ENCODE data around the gene E2F2.
A peak's percentile ranks its signal among the peaks of the same experiment; 100 is the strongest.

Gene E2F2

DNA sequence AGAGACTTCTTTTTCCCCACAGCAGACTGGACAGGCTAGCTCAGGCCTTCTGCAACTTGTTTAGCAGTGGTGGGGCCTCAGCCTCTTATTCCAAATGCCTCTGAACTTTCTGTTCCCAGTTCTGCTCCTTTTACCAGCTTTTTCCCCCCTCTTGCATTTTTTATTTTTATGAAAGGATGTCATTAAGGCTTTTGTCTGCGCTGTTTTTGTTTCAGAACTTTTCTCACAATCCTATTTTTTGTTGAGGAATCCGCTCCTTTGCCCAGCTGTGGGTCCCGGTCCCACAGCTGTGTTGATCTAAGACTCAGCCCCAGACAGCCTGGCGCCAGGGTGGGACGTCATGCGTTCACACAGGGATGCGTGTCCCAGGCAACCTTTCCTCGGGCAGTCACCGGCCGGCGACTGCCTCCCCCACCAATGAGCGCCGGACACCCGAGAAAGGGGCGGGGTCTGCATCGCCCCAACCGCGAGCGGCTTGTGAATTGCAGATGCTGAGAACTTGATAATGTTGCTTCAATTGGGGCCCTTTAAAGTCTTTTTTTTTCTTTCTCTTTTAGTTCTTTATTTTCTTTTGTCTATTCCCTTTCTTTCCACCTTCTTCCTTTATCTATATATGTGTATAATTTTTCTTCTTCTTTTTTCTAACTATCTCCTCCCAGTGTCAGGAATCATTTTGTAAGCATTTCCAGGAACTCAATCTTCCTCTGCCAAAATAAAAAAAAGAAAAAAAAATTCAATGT lies 31.3 kb upstream of the E2F2 start:
- DNase-seq: peak; percentile 59 to 73

- no peak for DNase-seq
Observed at GRCh38 chr1:23561813-23562100, 30.7 kb upstream of the E2F2 start.

GRCh38 chr1:23561076-23561812 lies 30.2 kb upstream of the E2F2 start:
- peak; percentile 42 to 52 for DNase-seq

DNA sequence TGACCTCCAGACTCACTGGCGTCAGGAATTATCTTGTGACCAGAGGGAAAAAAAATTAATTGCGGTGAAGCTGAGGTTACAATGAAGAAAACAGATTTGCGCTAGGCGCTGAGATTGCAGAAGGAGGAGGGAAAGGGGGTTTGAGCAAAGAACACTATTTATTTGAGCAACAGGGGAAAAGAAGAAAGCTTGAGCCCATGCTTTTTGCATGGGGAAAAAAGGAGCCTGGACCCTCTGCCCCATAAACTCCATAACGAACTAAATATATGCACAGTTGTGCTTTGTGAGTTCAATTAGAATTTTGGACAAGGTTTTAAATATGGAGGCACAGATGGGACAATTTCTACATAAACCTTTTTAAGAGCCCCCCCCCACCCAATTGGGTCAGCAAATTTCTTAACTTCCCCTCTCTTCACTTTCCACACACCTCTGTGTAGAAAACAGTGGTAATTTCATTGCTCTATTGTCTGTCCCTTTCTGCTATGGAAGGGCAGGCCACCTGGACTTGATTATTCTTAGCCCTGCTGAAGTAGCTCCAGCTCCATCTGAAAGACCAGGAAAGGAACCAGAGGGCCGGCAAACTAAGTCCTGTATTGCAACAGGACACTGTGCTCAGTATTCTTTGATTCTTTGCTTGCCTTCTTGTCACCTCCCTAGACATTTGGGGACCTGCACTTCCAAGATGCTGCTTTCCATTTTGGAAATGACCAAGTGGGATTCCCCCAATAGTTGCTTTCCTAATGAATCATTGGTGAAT lies 29.1 kb upstream of the E2F2 start:
- peak; percentile 84 to 89 for DNase-seq

- DNase-seq: peak; percentile 99
Observed at GRCh38 chr1:23559136-23559984, 28.3 kb upstream of the E2F2 start, which contains the start of gene ID3. Gene ID3, minus strand, starts transcription at chr1:23559501. Its CDS starts 75 bp downstream, at chr1:23559426.

DNA sequence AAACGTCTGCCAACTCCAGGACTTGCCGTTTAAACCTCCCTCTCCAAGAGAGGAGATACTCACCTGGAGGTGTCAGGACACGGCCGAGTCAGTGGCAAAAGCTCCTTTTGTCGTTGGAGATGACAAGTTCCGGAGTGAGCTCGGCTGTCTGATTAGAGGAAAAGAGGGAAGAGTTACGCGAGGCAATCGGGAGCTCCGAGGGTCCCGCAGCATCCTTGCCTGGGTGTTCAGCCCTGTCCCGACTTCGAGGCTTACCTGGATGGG lies 27.8 kb upstream of the E2F2 start:
- no peak for DNase-seq

- DNase-seq: no peak
Observed at GRCh38 chr1:23558140-23558871, 27.3 kb upstream of the E2F2 start.

- DNase-seq: no peak
Observed at GRCh38 chr1:23557471-23558124, 26.6 kb upstream of the E2F2 start.

- no peak for DNase-seq
Observed at GRCh38 chr1:23556635-23557470, 25.8 kb upstream of the E2F2 start.

DNA sequence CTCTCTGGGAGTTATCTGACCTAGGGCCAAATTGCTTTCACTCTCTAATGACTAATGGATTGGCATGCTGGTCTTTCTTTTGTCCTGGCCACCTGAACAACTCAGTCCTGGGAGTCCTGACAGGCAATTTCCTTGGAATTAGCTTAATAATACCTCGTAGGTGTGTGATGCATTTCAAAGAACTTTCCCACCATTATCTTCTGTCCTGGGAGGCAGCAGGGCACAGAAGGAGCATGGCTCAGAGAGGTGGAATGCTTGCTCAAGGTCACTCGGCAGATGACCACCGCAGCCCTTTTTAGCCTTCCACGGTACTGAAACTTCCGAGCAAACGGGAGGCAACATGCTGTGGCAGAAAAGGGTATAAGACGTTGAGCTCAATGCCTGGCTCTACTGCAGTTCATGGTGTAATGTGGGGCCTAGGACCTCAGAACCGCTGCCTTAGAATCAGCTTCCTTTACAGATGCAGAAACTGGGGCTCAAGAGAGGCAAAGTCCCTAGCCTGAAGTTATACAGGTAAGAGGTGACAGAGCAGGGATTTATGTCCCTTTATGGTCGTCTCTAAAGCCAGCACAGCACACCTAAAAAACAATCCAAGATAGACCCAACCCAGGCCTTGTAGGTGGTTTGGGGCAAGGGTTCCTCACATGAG lies 25.1 kb upstream of the E2F2 start:
- DNase-seq: no peak

DNA sequence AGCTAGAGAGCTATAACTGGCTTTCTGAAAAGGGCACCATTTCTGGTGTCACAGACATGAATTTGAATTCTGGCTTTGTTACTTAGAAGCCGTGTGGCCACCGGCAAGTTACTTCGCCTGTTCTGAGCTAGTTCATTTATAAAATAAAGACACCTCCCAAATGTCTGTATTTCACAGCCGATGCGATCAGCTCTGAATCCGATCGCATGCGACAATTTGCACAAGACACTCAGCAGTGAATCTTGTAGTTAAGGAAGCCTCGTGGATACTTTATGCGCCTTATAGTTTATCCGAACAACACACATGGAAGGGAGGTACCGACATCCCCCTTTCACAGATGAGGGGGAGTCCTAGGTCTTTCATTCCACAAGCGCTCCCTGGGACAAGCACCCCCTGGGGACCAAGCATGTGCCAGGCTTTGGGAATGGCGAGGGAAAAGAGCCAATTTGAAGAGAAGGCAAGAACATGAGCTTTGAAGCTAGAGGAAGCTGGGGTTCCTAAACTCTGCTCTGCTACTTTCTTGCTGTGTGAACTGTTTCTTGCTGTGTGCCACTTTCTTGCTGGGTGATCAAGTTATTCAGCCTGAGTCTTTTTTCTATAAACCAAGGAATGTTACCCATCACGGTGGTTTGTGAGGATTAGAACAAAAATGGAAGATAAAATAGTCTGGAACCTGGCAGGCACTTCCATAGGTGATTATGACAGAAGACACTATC lies 24.4 kb upstream of the E2F2 start:
- DNase-seq: no peak

DNA sequence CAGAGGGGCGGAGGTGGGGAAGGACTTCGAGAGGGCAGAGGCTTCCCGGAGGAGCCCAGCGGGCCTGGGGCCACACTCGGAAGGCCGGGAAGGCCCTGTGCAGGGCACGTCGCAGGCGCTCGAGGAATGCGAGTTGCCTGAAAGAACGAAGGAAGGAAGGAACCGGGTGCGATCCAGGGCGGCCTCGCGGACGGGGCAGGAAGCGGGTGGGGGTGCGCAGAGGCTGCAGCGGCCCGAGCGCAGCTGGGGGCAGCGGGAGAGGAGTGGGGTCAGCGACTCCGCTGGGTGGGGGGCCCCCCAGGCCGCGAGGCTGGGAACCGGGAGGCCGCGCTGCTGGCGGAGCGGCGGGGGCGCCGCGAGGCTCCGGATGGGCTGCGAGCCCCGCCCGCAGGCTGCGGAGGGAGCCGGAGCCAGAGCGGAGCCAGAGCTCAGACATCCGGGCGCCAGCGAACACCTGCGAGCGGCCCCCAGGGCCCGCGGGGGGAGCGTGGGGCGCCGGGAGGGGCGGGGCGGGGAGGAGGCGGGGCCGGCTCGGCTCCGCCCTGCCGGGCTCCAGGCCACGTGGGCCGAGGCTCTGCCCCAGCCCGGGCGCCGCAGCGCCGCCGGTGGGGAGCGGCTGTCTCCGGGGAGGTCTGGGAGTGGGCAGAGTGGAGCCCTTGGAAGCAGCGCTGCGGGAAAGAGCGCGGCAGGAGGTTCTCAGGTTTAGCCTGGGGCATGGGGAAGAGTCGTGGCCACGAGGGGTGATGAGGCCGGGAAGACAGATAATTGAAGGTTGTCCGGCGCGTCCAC lies 23.6 kb upstream of the E2F2 start:
- DNase-seq: peak; percentile 66 to 82

DNA sequence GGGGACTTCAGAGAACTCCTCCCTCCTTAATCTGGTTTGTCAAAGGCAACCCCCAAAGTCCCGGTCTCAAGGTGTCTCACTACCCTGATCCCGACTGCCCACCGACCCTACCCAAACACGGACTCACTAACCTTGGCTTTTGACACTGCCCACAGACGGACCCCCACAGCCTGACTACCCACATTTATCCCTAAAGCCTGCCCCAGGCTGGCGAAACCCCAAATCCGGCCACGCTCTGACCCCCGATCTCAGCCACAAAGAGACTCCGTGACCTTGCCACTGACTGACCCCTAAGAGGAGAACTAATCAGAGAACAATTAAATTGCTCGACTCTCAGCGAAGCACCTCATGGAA lies 23.1 kb upstream of the E2F2 start:
- DNase-seq: no peak

DNA sequence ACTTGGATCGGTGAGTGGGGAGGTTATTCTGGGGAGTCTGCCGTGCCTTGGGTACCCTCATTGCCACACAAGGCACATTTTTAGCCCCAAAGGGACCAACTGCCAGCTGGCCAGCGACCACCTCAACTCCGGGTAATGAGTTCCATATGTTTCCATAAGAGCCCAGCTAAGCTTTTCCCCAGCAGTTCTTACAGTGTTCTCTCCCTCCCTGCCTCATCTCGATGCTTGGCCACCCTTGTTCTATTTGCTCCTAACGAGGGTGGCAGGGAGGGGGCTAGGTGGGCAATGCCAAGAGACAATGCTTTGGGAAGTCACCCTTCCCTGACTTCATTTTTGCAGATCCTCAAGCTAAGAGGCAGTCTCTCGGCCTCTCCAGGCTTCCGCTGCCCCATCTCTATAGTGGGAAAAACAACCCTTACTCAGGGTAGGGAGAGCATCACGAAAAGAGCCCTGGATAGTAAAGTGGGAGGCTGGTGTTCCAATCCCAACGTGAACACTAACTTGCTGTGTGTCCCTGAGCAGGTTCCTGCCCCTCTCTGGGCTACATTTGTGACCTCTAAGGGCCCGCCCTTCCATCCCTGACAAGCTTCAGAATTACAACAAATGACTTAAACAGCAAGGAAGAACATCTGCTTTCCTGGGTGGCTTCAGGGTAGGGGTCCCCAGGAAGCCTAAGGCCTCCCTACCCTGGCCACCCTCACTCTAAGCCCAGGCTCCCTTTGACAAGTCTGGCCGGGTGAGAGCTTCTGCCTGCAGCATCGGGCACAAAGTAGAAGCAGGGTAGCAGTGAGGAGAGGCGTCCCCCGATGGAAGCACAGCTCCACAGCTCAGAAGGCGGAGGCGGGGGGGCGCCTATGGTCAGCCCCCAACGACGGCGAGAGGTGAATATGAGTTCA lies 22.4 kb upstream of the E2F2 start:
- DNase-seq: no peak

GRCh38 chr1:23551849-23552248 lies 20.8 kb upstream of the E2F2 start:
- DNase-seq: no peak

- peak; percentile 37 to 45 for DNase-seq
Observed at GRCh38 chr1:23548704-23549143, 17.7 kb upstream of the E2F2 start.

DNA sequence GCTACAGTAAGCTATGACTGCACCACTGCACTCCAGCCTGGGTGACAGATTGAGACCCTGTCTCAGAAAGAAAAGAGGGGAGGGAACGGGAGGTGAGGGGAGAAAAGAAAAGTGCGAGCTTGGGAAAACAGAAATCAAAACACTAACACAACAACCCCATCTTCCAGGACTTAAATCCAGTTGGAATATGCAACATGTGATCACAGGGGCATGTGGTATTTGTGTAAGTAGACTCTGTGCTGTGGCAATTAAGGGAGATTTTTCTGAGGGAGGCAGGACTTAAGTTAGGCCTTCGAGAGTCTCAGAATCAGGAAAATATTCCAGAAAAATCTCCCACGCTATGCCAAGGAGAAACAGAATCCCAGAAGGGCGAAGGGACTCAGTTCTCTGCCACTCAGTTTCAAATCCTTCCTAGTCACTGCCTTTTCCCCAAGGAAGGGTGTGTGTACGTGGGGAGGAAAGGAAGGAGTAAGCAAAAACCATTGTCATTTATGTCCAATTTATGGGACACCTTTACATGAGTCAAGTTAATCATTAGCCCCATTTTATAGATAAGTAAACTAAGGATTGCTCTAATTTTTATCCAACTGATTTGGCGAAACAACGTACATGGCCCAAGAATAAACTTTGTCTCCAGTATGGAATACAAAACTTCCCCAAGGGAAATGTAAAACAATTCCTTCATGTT lies 16.0 kb upstream of the E2F2 start:
- DNase-seq: no peak
